GM15510 (cell line): ENCODE measurements around the gene DCLK2.

Experiments used
- POLR2A ChIP-seq: IDR thresholded peaks from 3 replicates; pipeline ENCODE4 v1.6.1; 2011; ENCODE audit warnings: borderline replicate concordance; ENCODE audit not compliant: insufficient read length; ENCODE audit errors: extremely low read depth

Gene DCLK2

GRCh38 chr4:150061086-150061776, 17.0 kb upstream of the DCLK2 start:
- TF ChIP-seq POLR2A = no peak

- no peak for TF ChIP-seq POLR2A
These were observed 15.1 kb upstream of the DCLK2 start for GRCh38 chr4:150063128-150063527.

GRCh38 chr4:150065740-150066139, 12.5 kb upstream of the DCLK2 start:
- no peak for TF ChIP-seq POLR2A

GRCh38 chr4:150067859-150068258, 10.4 kb upstream of the DCLK2 start:
- TF ChIP-seq POLR2A = no peak

- no peak for TF ChIP-seq POLR2A
These were observed 9.8 kb upstream of the DCLK2 start for GRCh38 chr4:150068300-150068960.

- TF ChIP-seq POLR2A = no peak
These were observed 8.9 kb upstream of the DCLK2 start for GRCh38 chr4:150069353-150069752.

GRCh38 chr4:150070464-150071170, 7.6 kb upstream of the DCLK2 start:
- no peak for TF ChIP-seq POLR2A

- TF ChIP-seq POLR2A = no peak
These were observed 5.8 kb upstream of the DCLK2 start for GRCh38 chr4:150072471-150072870.

- no peak for TF ChIP-seq POLR2A
These were observed 5.1 kb upstream of the DCLK2 start for GRCh38 chr4:150072906-150073714.

GRCh38 chr4:150074064-150074463, 4.2 kb upstream of the DCLK2 start:
- no peak for TF ChIP-seq POLR2A

GRCh38 chr4:150078579-150079080, 385 bp downstream of the DCLK2 start:
- no peak for TF ChIP-seq POLR2A

GRCh38 chr4:150079081-150079581, 886 bp downstream of the DCLK2 start:
- TF ChIP-seq POLR2A = no peak

- TF ChIP-seq POLR2A = no peak
These were observed 2.1 kb downstream of the DCLK2 start for GRCh38 chr4:150080337-150080736.

- TF ChIP-seq POLR2A = no peak
These were observed 2.6 kb downstream of the DCLK2 start for GRCh38 chr4:150080875-150081274.
